ENCODE measurements around the gene SLC26A9. TPM values are rescaled to one million over a fixed set of nuclear protein-coding genes. Genes with fewer than 3 reads are reported as not detected.
A peak's percentile ranks its signal among the peaks of the same experiment; 100 is the strongest.

Gene SLC26A9
- total RNA-seq, 6 experiments from 2014 or later = not detected

GRCh38 chr1:205926213-205926612 is 17.0 kb downstream of the SLC26A9 start:
- peak overlapping the region; percentile 25; the same call in 1 of the 2 replicates for H3K27ac Mint-ChIP-seq
- no peak for DNase-seq
- peaks cover 15% of the 10 kb centered on the region for H3K4me1 Mint-ChIP-seq (ENCODE audit: low read depth)
- H3K9me3 Mint-ChIP-seq = no peaks in the 10 kb centered on the region
- H3K4me3 Mint-ChIP-seq = peak overlapping the region; percentile 48; the same call in 1 of the 2 replicates
- H3K36me3 Mint-ChIP-seq (ENCODE audit: low read depth) = no peaks in the 10 kb centered on the region
- TF ChIP-seq CTCF (IDR thresholded peaks at IDR 0.05) = no peak
- peaks cover 22% of the 10 kb centered on the region for H3K27me3 Mint-ChIP-seq (ENCODE audit: insufficient read depth)

- Mint-ChIP-seq H3K4me3 (peak overlapping the region; percentile 48; the same call in 1 of the 2 replicates), H3K4me1 (ENCODE audit: low read depth) (peaks cover 15% of the 10 kb centered on the region), H3K27me3 (ENCODE audit: insufficient read depth) (peaks cover 24% of the 10 kb centered on the region), H3K27ac (peak overlapping the region; percentile 74), H3K9me3 (no peaks in the 10 kb centered on the region), H3K36me3 (ENCODE audit: low read depth) (no peaks in the 10 kb centered on the region)
- DNase-seq = peak; percentile 74
- TF ChIP-seq CTCF (IDR thresholded peaks at IDR 0.05) = no peak
Observed at GRCh38 chr1:205925736-205926135, 17.5 kb downstream of the SLC26A9 start.

GRCh38 chr1:205924460-205924790 is 18.8 kb downstream of the SLC26A9 start:
- peaks cover 30% of the 10 kb centered on the region; the same call in 1 of the 2 replicates for H3K27me3 Mint-ChIP-seq (ENCODE audit: insufficient read depth)

GRCh38 chr1:205923651-205924459 is 19.4 kb downstream of the SLC26A9 start:
- DNase-seq = no peak
- Mint-ChIP-seq H3K36me3 (ENCODE audit: low read depth) (no peaks in the 10 kb centered on the region), H3K9me3 (no peaks in the 10 kb centered on the region), H3K27ac (no peak overlapping the region), H3K27me3 (ENCODE audit: insufficient read depth) (peaks cover 29% of the 10 kb centered on the region; the same call in 1 of the 2 replicates), H3K4me3 (no peak overlapping the region), H3K4me1 (ENCODE audit: low read depth) (peaks cover 22% of the 10 kb centered on the region)
- TF ChIP-seq CTCF (IDR thresholded peaks at IDR 0.05) = no peak

More at GRCh38 chr1:205924460-205924790, 18.8 kb downstream of the SLC26A9 start:
- no peak overlapping the region for H3K27ac Mint-ChIP-seq
- TF ChIP-seq CTCF (IDR thresholded peaks at IDR 0.05) = no peak
- no peaks in the 10 kb centered on the region for H3K36me3 Mint-ChIP-seq (ENCODE audit: low read depth)
- H3K4me3 Mint-ChIP-seq = no peak overlapping the region
- DNase-seq = no peak
- H3K4me1 Mint-ChIP-seq (ENCODE audit: low read depth) = peaks cover 22% of the 10 kb centered on the region
- H3K9me3 Mint-ChIP-seq = no peaks in the 10 kb centered on the region

GRCh38 chr1:205922806-205923205 is 20.4 kb downstream of the SLC26A9 start:
- H3K36me3 Mint-ChIP-seq (ENCODE audit: low read depth) = no peaks in the 10 kb centered on the region
- no peak overlapping the region for H3K4me3 Mint-ChIP-seq
- DNase-seq = no peak
- no peak for TF ChIP-seq CTCF (IDR thresholded peaks at IDR 0.05)
- H3K9me3 Mint-ChIP-seq = no peaks in the 10 kb centered on the region
- peaks cover 24% of the 10 kb centered on the region; the same call in 1 of the 2 replicates for H3K27me3 Mint-ChIP-seq (ENCODE audit: insufficient read depth)
- peaks cover 22% of the 10 kb centered on the region for H3K4me1 Mint-ChIP-seq (ENCODE audit: low read depth)
- no peak overlapping the region for H3K27ac Mint-ChIP-seq
